HG03103 (cell line): ENCODE data around the gene C1orf174.

ENCODE experiments used
- ATAC-seq: cut with Tn5 transposase; IDR thresholded peaks from one replicate; pipeline ENCODE4 v1.9.1; 2021; ENCODE audit warnings: low read depth; ENCODE audit not compliant: unreplicated experiment

Gene C1orf174

GRCh38 chr1:3842912-3843311 is 57.2 kb downstream of the C1orf174 start:
- no peak for ATAC-seq

DNA sequence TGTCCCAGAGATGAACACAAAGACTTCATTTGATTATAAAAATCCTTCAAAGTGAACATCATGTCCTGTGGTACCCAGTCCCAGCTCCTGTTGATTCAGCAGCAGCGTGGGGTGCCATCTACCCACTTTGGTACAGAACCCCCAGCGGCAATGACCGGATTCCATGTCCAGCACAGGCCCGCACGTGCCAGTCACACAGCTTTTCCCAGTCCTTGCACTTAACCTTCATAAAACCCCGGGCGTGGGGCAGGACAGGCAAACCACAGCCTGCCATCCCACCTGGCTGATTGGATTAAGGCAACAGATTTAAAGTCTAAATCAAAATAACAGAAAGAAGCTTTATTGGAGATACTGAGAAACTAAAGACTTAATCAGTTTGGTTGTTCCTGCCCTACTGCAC is 58.6 kb downstream of the C1orf174 start:
- ATAC-seq = no peak
